SK-N-SH treated with all-trans-retinoic acid at 6 μM for 48 hours (cell line): Measurements from ENCODE around the gene GPR151.

ENCODE experiments used
- ATAC-seq: fragments of 200-7000 bp; cut with Tn5 transposase; 3 replicates; pipeline ENCODE4 v1.9.1; 2020; ENCODE audit warnings: mild to moderate bottlenecking, moderate library complexity
- ARNTL ChIP-seq: fragments of 450-650 bp; formaldehyde crosslinking; IDR thresholded peaks from 2 replicates; pipeline ENCODE4 v1.5.0; 2020; ENCODE audit warnings: low read depth, mild to moderate bottlenecking, moderate library complexity, borderline replicate concordance
- BACH2 ChIP-seq: fragments of 250-450 bp; sonication (Bioruptor Pico); IDR thresholded peaks from 2 replicates; pipeline ENCODE4 v1.9.0; 2021; ENCODE audit warnings: mild to moderate bottlenecking, borderline replicate concordance
- CSDC2 ChIP-seq: fragments of 250-450 bp; sonication (Bioruptor Pico); IDR thresholded peaks from 2 replicates; pipeline ENCODE4 v1.5.0; 2020; ENCODE audit warnings: mild to moderate bottlenecking, moderate library complexity
- CSRNP3 ChIP-seq: fragments of 250-450 bp; sonication (Bioruptor Pico); IDR thresholded peaks from 2 replicates; pipeline ENCODE4 v1.5.1; 2021; ENCODE audit warnings: mild to moderate bottlenecking, moderate library complexity
- ESRRG ChIP-seq: fragments of 250-450 bp; sonication (Bioruptor Pico); IDR thresholded peaks from 2 replicates; pipeline ENCODE4 v1.6.1; 2021; ENCODE audit warnings: mild to moderate bottlenecking
- ISL1 ChIP-seq: fragments of 250-450 bp; sonication (Bioruptor Pico); IDR thresholded peaks from 2 replicates; pipeline ENCODE4 v2.1.2; 2022; ENCODE audit warnings: mild to moderate bottlenecking, moderate library complexity
- OSR1 ChIP-seq: fragments of 250-450 bp; sonication (Bioruptor Pico); IDR thresholded peaks from 2 replicates; pipeline ENCODE4 v1.8.0; 2022; ENCODE audit warnings: moderate library complexity, mild to moderate bottlenecking, inconsistent platforms
- PATZ1 ChIP-seq: fragments of 250-450 bp; sonication (Bioruptor Pico); IDR thresholded peaks from 2 replicates; pipeline ENCODE4 v1.8.0; 2020; ENCODE audit warnings: mild to moderate bottlenecking, moderate library complexity, borderline replicate concordance
- PPARA ChIP-seq: fragments of 250-450 bp; sonication (Bioruptor Pico); IDR thresholded peaks from 2 replicates; pipeline ENCODE4 v1.5.0; 2020; ENCODE audit warnings: mild to moderate bottlenecking, borderline replicate concordance
- RARB ChIP-seq: fragments of 250-450 bp; sonication (Bioruptor Pico); IDR thresholded peaks from 2 replicates; pipeline ENCODE4 v1.8.0; 2021; ENCODE audit warnings: mild to moderate bottlenecking, moderate library complexity
- SNAI2 ChIP-seq: fragments of 250-450 bp; sonication (Bioruptor Pico); IDR thresholded peaks from 2 replicates; pipeline ENCODE4 v1.5.0; 2020; ENCODE audit warnings: mild to moderate bottlenecking, moderate library complexity
- TCF4 ChIP-seq: fragments of 250-450 bp; sonication (Bioruptor Pico); IDR thresholded peaks from 2 replicates; pipeline ENCODE4 v1.8.0; 2021; ENCODE audit warnings: mild to moderate bottlenecking, moderate library complexity, borderline replicate concordance
- TOX ChIP-seq: fragments of 250-450 bp; sonication (Bioruptor Pico); IDR thresholded peaks from 2 replicates; pipeline ENCODE4 v1.8.0; 2021; ENCODE audit warnings: mild to moderate bottlenecking, moderate library complexity, borderline replicate concordance
- TSHZ2 ChIP-seq: fragments of 250-450 bp; sonication (Bioruptor Pico); IDR thresholded peaks from 2 replicates; pipeline ENCODE4 v1.5.0; 2020; ENCODE audit warnings: mild to moderate bottlenecking, moderate library complexity
- ZC3H10 ChIP-seq: fragments of 250-450 bp; sonication (Bioruptor Pico); IDR thresholded peaks from 2 replicates; pipeline ENCODE4 v1.5.1; 2021; ENCODE audit warnings: mild to moderate bottlenecking, moderate library complexity
- ZFP3 ChIP-seq: fragments of 250-450 bp; sonication (Bioruptor Pico); IDR thresholded peaks from 2 replicates; pipeline ENCODE4 v1.5.0; 2020; ENCODE audit warnings: mild to moderate bottlenecking, moderate library complexity
- ZFP30 ChIP-seq: fragments of 450-650 bp; formaldehyde crosslinking; IDR thresholded peaks from 2 replicates; pipeline ENCODE4 v1.5.0; 2022; ENCODE audit warnings: mild to moderate bottlenecking, moderate library complexity
- ZNF565 ChIP-seq: fragments of 450-650 bp; formaldehyde crosslinking; conservative IDR thresholded peaks from 2 replicates; pipeline ENCODE4 v1.5.0; 2020; ENCODE audit warnings: low read depth, mild to moderate bottlenecking, moderate library complexity
- ZNF70 ChIP-seq: fragments of 450-650 bp; formaldehyde crosslinking; IDR thresholded peaks from 2 replicates; pipeline ENCODE4 v1.5.0; 2020; ENCODE audit warnings: mild to moderate bottlenecking, moderate library complexity
- TF ChIP-seq, protein P1 (sequence below): fragments of 250-450 bp; sonication (Bioruptor Pico); IDR thresholded peaks from 2 replicates; pipeline ENCODE4 v1.5.1; 2020; ENCODE audit warnings: low read depth, mild to moderate bottlenecking, moderate library complexity
- TF ChIP-seq, protein P2 (sequence below): fragments of 250-450 bp; sonication (Bioruptor Pico); IDR thresholded peaks from 2 replicates; pipeline ENCODE4 v1.8.0; 2021; ENCODE audit warnings: low read depth, mild to moderate bottlenecking, moderate library complexity, borderline replicate concordance

The GPR151 gene

DNA sequence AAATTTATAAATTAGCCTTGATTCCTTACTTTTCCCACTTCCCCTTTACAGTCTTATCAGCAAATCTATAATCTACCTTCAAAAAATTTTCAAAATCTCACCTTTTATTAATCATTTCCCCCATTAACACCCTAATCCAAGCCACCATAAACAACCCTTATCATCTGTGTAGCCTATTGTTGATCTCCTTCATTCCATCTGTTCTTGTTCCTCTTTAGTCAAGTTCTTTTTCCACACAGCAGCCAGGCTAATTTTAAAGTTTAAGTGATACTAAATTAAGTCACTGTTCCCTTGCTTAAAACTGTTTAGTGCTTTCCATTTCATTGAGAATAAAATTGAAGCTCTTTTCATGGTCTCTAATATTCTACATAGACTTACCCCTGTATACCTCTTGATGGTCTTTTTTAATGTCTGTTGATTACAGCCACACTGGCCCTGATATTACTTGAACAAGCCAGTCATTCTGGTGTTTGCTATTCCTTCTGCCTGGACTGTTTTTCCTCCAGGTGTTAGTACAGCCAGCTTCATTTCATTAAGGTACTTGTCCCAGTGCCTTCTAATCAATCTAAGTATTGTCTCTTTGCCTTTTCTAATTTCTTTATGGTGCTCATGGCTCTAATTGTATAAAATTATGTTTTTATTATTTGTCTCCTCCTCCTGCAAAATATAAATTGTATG lies 31.1 kb downstream of the GPR151 start:
- TF ChIP-seq TOX (CRISPR knock-in tag) (no peak), BACH2 (CRISPR knock-in tag) (no peak), SNAI2 (CRISPR knock-in tag) (no peak), TSHZ2 (no peak), RARB (CRISPR knock-in tag) (no peak), ISL1 (CRISPR knock-in tag) (no peak), TCF4 (CRISPR knock-in tag) (no peak), CSRNP3 (CRISPR knock-in tag) (no peak), ZFP30 (CRISPR knock-in tag) (no peak), CSDC2 (CRISPR knock-in tag) (no peak), ZFP3 (CRISPR knock-in tag) (no peak), PATZ1 (CRISPR knock-in tag) (no peak)
- no peak for ATAC-seq

GRCh38 chr5:146482775-146483174 lies 33.2 kb downstream of the GPR151 start:
- TF ChIP-seq ZNF565 (CRISPR knock-in tag) (no peak), PPARA (CRISPR knock-in tag) (no peak), OSR1 (CRISPR knock-in tag) (no peak), ISL1 (CRISPR knock-in tag) (no peak), ARNTL (CRISPR knock-in tag) (no peak), TSHZ2 (no peak), CSDC2 (CRISPR knock-in tag) (no peak), BACH2 (CRISPR knock-in tag) (no peak), ZC3H10 (CRISPR knock-in tag) (no peak), ESRRG (CRISPR knock-in tag) (no peak), TOX (CRISPR knock-in tag) (no peak), CSRNP3 (CRISPR knock-in tag) (no peak), SNAI2 (CRISPR knock-in tag) (no peak), TCF4 (CRISPR knock-in tag) (no peak), ZNF70 (no peak), RARB (CRISPR knock-in tag) (no peak)
- TF ChIP-seq, protein P1, sequence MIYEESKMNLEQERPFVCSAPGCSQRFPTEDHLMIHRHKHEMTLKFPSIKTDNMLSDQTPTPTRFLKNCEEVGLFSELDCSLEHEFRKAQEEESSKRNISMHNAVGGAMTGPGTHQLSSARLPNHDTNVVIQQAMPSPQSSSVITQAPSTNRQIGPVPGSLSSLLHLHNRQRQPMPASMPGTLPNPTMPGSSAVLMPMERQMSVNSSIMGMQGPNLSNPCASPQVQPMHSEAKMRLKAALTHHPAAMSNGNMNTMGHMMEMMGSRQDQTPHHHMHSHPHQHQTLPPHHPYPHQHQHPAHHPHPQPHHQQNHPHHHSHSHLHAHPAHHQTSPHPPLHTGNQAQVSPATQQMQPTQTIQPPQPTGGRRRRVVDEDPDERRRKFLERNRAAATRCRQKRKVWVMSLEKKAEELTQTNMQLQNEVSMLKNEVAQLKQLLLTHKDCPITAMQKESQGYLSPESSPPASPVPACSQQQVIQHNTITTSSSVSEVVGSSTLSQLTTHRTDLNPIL (CRISPR knock-in tag), result no peak
- TF ChIP-seq, protein P2, sequence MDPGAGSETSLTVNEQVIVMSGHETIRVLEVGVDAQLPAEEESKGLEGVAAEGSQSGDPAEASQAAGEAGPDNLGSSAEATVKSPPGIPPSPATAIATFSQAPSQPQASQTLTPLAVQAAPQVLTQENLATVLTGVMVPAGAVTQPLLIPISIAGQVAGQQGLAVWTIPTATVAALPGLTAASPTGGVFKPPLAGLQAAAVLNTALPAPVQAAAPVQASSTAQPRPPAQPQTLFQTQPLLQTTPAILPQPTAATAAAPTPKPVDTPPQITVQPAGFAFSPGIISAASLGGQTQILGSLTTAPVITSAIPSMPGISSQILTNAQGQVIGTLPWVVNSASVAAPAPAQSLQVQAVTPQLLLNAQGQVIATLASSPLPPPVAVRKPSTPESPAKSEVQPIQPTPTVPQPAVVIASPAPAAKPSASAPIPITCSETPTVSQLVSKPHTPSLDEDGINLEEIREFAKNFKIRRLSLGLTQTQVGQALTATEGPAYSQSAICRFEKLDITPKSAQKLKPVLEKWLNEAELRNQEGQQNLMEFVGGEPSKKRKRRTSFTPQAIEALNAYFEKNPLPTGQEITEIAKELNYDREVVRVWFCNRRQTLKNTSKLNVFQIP (CRISPR knock-in tag), result no peak
- no peak for ATAC-seq
